Mucosa of stomach (tissue), 1 donor: ENCODE data around the gene MAP3K6.

Source experiments
- H3K27me3 ChIP-seq: one replicate; pipeline ENCODE4 v1.7.0; 2013; ENCODE audit warnings: mild to moderate bottlenecking, low read length; ENCODE audit not compliant: control insufficient read depth, insufficient read depth
- H3K36me3 ChIP-seq: one replicate; pipeline ENCODE4 v1.7.0; 2013; ENCODE audit warnings: low read length; ENCODE audit not compliant: control insufficient read depth, insufficient read depth
- H3K4me1 ChIP-seq: one replicate; pipeline ENCODE4 v1.7.0; 2013; ENCODE audit warnings: mild to moderate bottlenecking, low read length; ENCODE audit not compliant: control insufficient read depth, insufficient read depth
- H3K4me3 ChIP-seq: one replicate; pipeline ENCODE4 v1.7.0; 2013; ENCODE audit warnings: low read length
- H3K9ac ChIP-seq: one replicate; pipeline ENCODE4 v1.7.0; 2013; ENCODE audit warnings: mild to moderate bottlenecking, low read length, moderate library complexity
- H3K9me3 ChIP-seq: one replicate; pipeline ENCODE4 v1.7.0; 2013; ENCODE audit warnings: mild to moderate bottlenecking, low read length, moderate library complexity; ENCODE audit not compliant: control insufficient read depth
- donor health status: Pancreatic carcinoma.

MAP3K6 gene

GRCh38 chr1:27356277-27356618 is 10.5 kb downstream of the MAP3K6 start:
- no peaks in the 10 kb centered on the region for H3K27me3 ChIP-seq
- no peaks in the 10 kb centered on the region for H3K9me3 ChIP-seq
- no peak overlapping the region for H3K4me3 ChIP-seq
- H3K9ac ChIP-seq = no peak overlapping the region
- H3K4me1 ChIP-seq = peaks cover 19% of the 10 kb centered on the region
- no peaks in the 10 kb centered on the region for H3K36me3 ChIP-seq

GRCh38 chr1:27355683-27356082 is 11.1 kb downstream of the MAP3K6 start:
- H3K36me3 ChIP-seq = no peaks in the 10 kb centered on the region

GRCh38 chr1:27353629-27354028 is 13.1 kb downstream of the MAP3K6 start:
- Histone ChIP-seq H3K4me1 (peaks cover 36% of the 10 kb centered on the region), H3K9me3 (no peaks in the 10 kb centered on the region), H3K36me3 (no peaks in the 10 kb centered on the region), H3K4me3 (no peak overlapping the region), H3K9ac (no peak overlapping the region), H3K27me3 (peaks cover 5% of the 10 kb centered on the region)

More at GRCh38 chr1:27355683-27356082, 11.1 kb downstream of the MAP3K6 start:
- Histone ChIP-seq H3K9me3 (no peaks in the 10 kb centered on the region), H3K27me3 (no peaks in the 10 kb centered on the region), H3K9ac (no peak overlapping the region), H3K4me3 (no peak overlapping the region), H3K4me1 (peaks cover 22% of the 10 kb centered on the region)

- peaks cover 36% of the 10 kb centered on the region for H3K4me1 ChIP-seq
- H3K9ac ChIP-seq = no peak overlapping the region
- no peaks in the 10 kb centered on the region for H3K9me3 ChIP-seq
- H3K4me3 ChIP-seq = no peak overlapping the region
- no peaks in the 10 kb centered on the region for H3K36me3 ChIP-seq
- peaks cover 5% of the 10 kb centered on the region for H3K27me3 ChIP-seq
Measured at GRCh38 chr1:27353166-27353565, 13.6 kb downstream of the MAP3K6 start.

- Histone ChIP-seq H3K36me3 (no peaks in the 10 kb centered on the region), H3K4me3 (no peak overlapping the region), H3K4me1 (peaks cover 28% of the 10 kb centered on the region), H3K27me3 (peaks cover 5% of the 10 kb centered on the region), H3K9ac (no peak overlapping the region), H3K9me3 (no peaks in the 10 kb centered on the region)
Measured at GRCh38 chr1:27351541-27352107, 15.1 kb downstream of the MAP3K6 start.

- Histone ChIP-seq H3K4me1 (peaks cover 21% of the 10 kb centered on the region), H3K4me3 (no peak overlapping the region), H3K9me3 (no peaks in the 10 kb centered on the region), H3K9ac (no peak overlapping the region), H3K36me3 (no peaks in the 10 kb centered on the region), H3K27me3 (peaks cover 5% of the 10 kb centered on the region)
Measured at GRCh38 chr1:27350663-27351540, 15.9 kb downstream of the MAP3K6 start.

- Histone ChIP-seq H3K9me3 (no peaks in the 10 kb centered on the region), H3K4me1 (peaks cover 21% of the 10 kb centered on the region), H3K36me3 (no peaks in the 10 kb centered on the region), H3K27me3 (peaks cover 5% of the 10 kb centered on the region), H3K4me3 (peak overlapping the region; percentile 18), H3K9ac (peak overlapping the region; percentile 61)
Measured at GRCh38 chr1:27349784-27350662, 16.7 kb downstream of the MAP3K6 start.

- Histone ChIP-seq H3K4me3 (peak overlapping the region; percentile 18), H3K27me3 (peaks cover 5% of the 10 kb centered on the region), H3K36me3 (no peaks in the 10 kb centered on the region), H3K4me1 (peaks cover 21% of the 10 kb centered on the region), H3K9me3 (no peaks in the 10 kb centered on the region), H3K9ac (peak overlapping the region; percentile 61)
Measured at GRCh38 chr1:27348861-27349783, 17.6 kb downstream of the MAP3K6 start.

GRCh38 chr1:27346991-27347624 is 19.7 kb downstream of the MAP3K6 start:
- no peaks in the 10 kb centered on the region for H3K36me3 ChIP-seq
- no peaks in the 10 kb centered on the region for H3K9me3 ChIP-seq
- peaks cover 36% of the 10 kb centered on the region for H3K4me1 ChIP-seq
- H3K9ac ChIP-seq = no peak overlapping the region
- no peak overlapping the region for H3K4me3 ChIP-seq
- H3K27me3 ChIP-seq = peaks cover 5% of the 10 kb centered on the region

- Histone ChIP-seq H3K4me3 (no peak overlapping the region), H3K4me1 (peaks cover 40% of the 10 kb centered on the region), H3K36me3 (no peaks in the 10 kb centered on the region), H3K27me3 (peaks cover 5% of the 10 kb centered on the region), H3K9ac (no peak overlapping the region), H3K9me3 (no peaks in the 10 kb centered on the region)
Measured at GRCh38 chr1:27346357-27346756, 20.4 kb downstream of the MAP3K6 start.

- H3K27me3 ChIP-seq = peaks cover 5% of the 10 kb centered on the region
- H3K9ac ChIP-seq = no peak overlapping the region
- H3K4me3 ChIP-seq = no peak overlapping the region
- no peaks in the 10 kb centered on the region for H3K36me3 ChIP-seq
- no peaks in the 10 kb centered on the region for H3K9me3 ChIP-seq
- H3K4me1 ChIP-seq = peaks cover 41% of the 10 kb centered on the region
Measured at GRCh38 chr1:27345272-27345671, 21.5 kb downstream of the MAP3K6 start.
